ENCODE results near the gene OR6C3.
"Not testable (repeated sequence)": the region's sequence is repeated elsewhere in the genome, so short reads cannot be mapped to it uniquely, and the experiment has no call there.

OR6C3 gene

DNA sequence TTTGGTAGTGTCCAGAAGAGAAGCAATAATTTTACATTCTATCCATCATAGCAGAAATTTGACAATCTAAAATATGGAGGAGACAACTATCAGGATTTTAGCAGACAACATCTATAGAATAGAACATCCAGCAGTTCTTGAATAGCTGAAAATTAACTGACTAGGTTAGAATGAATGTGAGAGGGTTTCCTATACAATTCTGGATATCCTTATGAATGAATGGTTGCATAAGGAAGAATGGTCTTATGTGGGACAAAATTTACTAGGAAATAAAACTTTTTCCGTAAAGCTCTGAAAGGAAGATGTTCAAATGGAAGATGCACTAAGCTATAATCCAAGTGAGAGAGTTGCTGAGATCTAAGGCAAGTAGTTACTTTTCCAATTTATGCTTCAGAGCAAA, at the start of gene OR6C3:
Gene OR6C3 (plus strand): TSS at position 301 of the 400 bp plus-strand sequence. CDS start 955 bp downstream, outside the sequence.
- no peak for DNase-seq

DNA sequence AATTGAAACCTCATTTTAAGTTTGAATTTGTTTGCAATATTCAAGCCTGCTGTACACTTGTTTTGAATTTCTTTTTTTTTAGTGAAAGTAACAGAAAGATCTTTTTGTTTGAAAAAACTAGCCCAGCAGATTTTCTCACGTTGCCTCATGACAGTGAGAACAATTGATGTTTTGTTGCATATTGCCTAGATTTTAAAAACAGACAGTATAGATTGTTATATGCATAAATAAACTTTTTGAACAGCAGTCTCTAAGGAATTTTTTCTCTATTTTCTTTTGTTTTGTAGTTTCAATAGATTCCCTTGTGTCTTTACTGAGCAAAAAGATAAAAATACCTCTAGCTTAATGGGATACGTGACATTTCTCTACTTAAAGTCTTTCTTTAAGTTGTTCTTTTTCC, 49.6 kb upstream of the OR6C3 start:
- no peak for DNase-seq

DNA sequence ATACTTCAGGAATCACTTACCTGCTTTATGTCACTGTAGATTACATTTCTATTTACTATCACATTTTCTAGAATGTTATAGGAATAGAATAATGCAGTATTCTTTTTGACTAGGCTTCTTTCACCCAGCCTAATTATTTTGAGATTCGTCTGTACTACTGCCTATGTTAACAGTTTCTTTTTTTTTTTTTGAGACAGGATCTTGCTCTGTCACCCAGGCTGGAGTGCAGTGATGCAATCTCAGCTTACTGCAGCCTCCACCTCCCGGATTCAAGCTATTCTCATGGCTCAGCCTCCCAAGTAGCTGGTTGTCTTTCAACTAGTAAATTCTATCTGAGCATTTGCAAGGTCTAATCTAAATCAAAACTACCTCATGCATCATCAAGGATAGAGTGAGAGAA, 40.5 kb upstream of the OR6C3 start:
- DNase-seq, result no peak

DNA sequence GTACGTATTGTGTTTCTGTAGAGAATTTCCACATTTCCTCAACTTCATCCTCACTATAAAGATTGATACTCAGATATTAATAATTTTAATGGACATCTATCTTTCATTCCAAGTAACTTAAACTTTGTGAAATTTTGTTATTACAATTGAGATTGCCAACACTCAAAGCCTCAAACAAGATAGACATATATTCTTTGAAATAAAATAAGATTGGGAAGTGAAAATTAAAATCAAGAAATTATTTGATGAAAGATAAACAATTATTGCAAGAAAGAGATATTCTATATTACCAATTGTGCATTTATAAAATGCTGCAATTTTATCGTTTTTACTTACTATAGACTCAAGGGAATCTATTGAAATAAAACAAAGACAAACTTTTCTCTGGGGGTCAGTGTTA, 34.1 kb upstream of the OR6C3 start, which contains the start of gene OR6C6:
Gene OR6C6 (minus strand): TSS at position 101 of the 400 bp plus-strand sequence. CDS start 1,337 bp downstream, outside the sequence.
- no peak for DNase-seq

DNA sequence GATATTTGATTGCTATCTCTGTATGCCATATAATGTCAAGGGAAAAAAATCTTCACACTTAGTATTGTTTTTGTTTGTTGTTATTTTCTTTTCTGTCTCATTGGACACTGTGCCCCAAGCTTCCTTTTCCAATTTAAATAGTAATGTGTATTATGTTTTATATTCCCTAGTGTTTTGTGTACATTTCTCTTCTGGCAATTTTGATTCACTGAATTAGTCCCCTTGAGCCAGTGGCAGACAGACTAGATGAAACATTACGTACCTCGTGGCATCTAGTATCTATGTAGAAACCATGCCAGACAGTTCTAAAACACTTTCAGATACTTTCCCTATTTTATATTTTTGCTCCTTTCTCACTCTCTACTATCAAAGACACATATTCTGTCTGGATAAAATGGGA, 16.5 kb upstream of the OR6C3 start, which contains the start of gene OR6C1:
Gene OR6C1 (plus strand): TSS at position 301 of the 400 bp plus-strand sequence. CDS start 6,257 bp downstream, outside the sequence.
- DNase-seq, result no peak

DNA sequence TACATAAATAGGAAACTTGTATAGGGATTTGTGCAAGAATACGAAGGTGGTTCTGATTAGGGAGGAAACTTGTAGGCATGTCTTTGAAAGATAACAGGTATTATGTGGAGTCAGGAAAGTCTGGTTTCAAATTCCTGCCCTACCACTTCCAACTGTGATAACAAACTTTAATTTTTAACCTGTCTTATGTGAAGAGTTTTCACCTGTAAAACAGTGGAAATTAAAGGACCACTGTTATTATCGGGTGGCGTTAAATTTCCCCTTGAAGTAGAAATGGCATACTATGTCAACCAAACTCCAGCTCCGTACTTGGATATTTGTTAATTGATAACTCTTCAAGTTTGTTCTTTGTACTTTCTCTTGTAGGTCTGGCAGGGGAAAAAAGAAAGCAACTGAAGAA, 10.3 kb upstream of the OR6C3 start:
- DNase-seq, result no peak

DNA sequence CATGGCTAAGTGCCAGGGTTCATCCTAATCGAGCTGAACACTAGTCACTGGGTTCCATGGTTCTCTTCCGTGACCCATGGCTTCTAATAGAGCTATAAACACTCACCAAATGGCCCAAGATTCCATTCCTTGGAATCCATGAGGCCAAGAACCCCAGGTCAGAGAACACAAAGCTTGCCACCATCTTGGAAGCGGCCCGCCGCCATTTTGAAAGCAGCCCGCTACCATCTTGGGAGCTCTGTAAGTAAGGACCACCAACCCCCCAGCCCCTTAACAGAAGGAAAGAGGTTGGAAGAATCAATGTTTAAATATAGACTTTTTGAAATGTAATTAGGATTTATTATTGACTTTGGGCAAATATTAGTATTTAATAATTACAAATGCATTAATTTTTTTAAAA, 4.7 kb upstream of the OR6C3 start:
- not testable (repeated sequence) for DNase-seq

DNA sequence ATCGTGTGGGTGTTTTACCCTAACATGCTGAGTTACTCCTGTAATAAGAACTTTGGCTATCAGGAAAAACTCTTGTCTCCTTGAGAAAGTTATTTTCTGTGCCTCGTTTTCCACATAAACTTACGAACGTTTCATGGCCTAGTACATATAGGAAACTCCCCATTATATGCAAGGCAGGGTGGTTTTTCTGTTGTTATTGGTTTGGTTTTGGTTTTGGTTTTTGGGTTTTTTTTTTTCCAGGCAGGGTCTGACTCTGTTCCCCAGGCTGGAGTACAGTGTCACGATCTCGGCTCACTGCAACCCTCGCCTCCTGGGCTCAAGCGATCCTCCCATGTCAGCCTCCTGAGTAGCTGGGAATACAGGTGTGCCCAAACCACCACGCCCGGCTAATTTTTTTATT, 5.5 kb downstream of the OR6C3 start:
- DNase-seq, result no peak

DNA sequence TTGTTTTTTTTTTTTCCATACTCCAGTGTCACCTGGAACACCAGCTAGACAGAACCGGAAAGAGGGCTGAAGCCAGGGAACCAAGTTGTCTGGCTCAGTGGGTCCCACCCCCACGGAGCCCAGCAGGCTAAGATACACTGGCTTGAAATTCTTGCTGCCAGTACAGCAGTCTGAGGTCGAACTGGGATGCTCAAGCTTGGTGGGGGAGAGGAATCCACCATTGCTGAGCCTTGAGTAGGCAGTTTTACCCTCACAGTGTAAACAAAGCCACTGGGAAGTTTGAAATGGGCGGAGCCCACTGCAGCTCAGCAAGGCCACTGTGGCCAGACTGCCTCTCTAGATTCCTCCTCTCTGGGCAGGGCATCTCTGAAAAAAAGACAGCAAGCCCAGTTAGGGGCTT, 24.8 kb downstream of the OR6C3 start:
- not testable (repeated sequence) for DNase-seq

DNA sequence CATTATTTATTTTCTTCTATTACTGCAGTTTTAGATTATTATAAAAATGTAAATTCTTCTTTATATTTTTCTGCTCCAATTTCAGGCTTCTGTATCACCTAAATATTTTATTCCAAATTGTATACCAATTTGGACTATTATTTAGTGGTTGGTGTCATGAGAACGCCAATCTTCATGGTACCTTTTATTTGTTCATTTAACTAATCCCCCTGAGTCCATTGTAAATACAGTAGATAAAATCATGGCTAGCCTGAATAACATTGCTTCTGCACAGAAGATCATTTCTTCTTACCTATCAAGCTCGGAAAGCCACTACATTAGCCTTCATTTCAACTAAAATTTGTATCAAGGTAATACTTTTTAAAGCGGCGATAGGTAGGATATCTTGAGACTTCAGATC, 32.1 kb downstream of the OR6C3 start, which contains the start of gene OR6C75:
Gene OR6C75 (plus strand): TSS at position 301 of the 400 bp plus-strand sequence. CDS start 2,136 bp downstream, outside the sequence.
- DNase-seq, result no peak

DNA sequence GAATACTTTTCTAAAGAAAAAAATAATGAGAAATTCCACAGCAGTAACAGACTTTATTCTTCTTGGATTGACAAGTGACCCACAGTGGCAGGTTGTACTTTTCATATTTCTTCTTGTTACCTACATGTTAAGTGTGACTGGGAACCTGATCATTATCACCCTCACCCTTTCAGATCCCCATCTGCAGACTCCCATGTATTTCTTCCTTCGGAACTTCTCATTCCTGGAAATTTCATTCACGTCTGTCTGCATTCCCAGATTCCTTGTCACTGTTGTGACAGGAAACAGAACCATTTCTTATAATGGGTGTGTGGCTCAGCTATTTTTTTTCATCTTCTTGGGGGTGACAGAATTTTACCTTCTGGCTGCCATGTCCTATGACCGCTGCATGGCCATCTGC, 34.5 kb downstream of the OR6C3 start:
- DNase-seq, result no peak

DNA sequence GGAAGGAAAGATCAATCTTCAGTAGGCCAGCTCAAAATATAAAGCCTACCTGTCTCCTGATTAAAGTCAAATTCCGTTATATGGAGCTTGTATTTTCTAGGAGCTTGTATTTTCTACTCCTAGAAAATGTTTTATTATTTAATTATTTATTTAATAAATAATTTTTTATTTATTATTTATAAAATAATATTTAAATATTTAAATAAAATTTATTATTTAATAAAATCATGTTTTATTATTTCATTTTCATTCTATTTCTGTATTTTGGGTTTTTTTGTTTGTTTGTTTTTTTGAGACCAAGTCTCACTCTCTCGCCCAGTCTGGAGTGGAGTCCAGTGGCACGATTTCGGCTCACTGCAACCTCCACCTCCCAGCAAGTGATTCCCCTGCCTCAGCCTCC, 42.0 kb downstream of the OR6C3 start:
- DNase-seq, result no peak
